NB4 (cell line): Measurements from ENCODE around the gene NLGN2.

Experiments used
- CTCF ChIP-seq: IDR thresholded peaks from one replicate; pipeline ENCODE4 v1.5.1; 2012; ENCODE audit warnings: low read depth, low read length
- MAX ChIP-seq: IDR thresholded peaks from 2 replicates; pipeline ENCODE4 v1.6.1; 2011; ENCODE audit warnings: low read depth, low read length
- MYC ChIP-seq: IDR thresholded peaks from 2 replicates; pipeline ENCODE4 v1.6.1; 2011; ENCODE audit warnings: low read depth, low read length
- POLR2A ChIP-seq: IDR thresholded peaks from 2 replicates; pipeline ENCODE4 v1.6.1; 2011; ENCODE audit warnings: mild to moderate bottlenecking; ENCODE audit not compliant: insufficient read length; ENCODE audit errors: extremely low read depth

GRCh38 chr17:7427549-7427948 lies 19.9 kb downstream of the NLGN2 start:
- TF ChIP-seq CTCF (no peak), POLR2A (no peak), MAX (no peak), MYC (no peak)
